ENCODE results near the gene SYT15.
"Not testable (repeated sequence)": the region's sequence is repeated elsewhere in the genome, so short reads cannot be mapped to it uniquely, and the experiment has no call there.

SYT15 gene
- total RNA-seq: 0 to 0.07 (median 0) reads per million in 18 experiments

DNA sequence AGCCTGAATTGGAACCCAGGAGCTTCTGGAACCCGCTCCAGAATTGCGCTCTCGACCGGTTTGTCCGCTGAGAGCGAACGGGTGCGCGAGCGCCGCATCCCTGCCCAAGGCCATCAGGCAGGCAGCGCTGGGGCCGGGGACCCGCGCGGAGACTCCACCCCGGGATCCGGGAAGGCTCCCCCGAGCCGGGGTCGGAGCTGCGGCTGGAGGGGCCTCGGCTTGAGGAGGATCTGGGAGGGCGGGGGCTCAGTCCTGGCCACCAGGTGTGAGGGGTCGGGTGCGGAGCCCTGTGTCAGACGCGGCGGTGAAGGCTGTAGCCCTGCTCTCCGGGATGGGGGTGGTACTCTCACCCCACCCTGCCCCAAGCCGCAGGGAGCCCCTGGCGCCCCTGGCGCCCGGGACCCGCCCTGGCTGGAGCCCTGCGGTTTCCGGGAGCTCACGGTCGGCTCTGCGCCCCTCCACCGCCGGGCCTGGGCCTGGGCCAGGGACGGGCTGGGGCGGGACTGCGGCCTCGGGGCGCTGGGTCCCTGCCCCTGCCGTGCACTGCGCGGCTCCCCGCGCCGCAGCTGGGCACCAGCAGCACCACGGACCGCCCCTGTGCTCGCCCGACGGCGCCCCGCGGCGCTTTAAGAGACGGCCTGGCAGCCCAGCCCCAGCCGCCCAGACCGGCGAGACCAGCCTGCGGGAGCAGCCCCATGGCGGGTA, at the start of gene SYT15:
TSS of gene SYT15 (plus strand) at position 655 of the 705 bp plus-strand sequence. CDS start at position 696, 41 bp downstream.
- DNase-seq: not testable (repeated sequence)

DNA sequence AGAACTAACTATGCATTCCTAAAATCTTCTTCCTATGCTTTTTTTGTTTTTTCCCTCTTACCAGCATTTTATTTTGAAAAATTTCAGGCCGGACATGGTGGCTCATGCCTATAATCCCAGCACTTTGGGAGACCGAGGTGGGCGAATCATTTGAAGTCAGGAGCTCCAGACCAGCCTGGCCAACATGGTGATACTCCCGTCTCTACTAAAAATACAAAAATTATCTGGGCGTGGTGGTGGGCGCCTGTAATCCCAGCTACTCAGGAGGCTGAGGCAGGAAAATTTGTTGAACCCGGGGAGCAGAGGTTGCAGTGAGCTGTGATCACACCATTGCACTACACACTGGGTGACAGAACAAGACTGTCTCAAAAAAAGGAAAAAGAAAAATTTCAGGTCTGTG, 49.2 kb upstream of the SYT15 start:
- DNase-seq: not testable (repeated sequence)

DNA sequence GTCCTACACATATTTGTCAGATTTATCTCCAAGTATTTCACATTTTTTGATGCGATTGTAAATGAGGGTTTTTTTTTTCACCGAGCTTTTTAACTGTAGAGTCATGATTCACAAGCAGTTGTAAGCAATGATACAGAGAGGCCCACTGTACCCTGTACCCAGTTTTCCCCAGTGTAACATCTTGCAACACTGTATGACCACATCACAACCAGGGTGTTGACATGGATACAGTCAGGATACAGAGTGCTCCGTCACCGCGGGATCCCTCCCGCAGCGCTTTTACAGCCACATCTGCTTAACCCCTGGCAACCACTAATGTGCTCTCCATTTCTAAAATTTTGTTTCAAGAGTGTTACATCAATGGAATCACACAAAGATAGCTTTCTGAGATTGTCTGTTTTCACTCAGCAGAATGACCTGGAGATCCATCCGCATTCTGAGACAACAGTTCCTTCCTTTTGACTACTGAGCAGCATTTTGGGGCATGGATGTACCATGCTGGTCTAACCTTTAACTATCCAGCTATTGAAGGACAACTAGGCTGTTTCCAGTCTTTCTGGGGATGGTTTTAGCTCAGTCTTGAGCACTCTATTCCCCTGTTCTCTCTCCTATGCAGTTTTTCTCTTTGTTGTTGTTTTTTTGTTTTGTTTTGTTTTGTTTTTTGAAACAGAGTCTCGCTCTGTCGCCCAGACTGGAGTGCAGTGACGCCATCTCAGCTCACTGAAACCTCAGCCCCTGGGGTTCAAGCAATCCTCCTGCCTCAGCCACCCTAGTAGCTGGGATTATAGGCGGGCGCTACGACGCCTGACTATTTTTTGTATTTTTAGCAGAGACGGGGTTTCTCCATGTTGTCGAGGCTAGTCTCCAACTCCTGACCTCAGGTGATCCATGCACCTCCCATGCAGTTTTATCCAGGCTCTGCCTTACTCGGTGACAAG, 48.4 kb upstream of the SYT15 start:
- no peak for DNase-seq

DNA sequence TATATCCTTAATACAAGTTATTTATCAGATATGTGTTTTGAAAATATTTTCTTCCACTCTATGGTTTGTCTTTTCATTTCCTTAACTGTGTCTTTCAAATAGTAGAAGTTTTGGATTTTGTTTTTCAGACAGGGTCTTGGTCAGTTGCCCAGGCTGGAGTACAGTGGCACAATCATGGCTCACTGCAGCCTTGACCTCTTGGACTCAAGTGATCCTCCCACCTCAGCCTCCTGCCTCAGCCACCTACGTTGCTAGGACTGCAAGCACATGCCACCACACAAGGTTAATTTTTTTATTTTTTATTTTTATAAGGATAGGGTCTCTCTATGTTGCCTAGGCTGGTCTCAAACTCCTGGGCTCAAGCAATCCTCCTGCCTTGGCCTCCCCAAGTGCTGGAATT, 46.7 kb upstream of the SYT15 start:
- DNase-seq: not testable (repeated sequence)

DNA sequence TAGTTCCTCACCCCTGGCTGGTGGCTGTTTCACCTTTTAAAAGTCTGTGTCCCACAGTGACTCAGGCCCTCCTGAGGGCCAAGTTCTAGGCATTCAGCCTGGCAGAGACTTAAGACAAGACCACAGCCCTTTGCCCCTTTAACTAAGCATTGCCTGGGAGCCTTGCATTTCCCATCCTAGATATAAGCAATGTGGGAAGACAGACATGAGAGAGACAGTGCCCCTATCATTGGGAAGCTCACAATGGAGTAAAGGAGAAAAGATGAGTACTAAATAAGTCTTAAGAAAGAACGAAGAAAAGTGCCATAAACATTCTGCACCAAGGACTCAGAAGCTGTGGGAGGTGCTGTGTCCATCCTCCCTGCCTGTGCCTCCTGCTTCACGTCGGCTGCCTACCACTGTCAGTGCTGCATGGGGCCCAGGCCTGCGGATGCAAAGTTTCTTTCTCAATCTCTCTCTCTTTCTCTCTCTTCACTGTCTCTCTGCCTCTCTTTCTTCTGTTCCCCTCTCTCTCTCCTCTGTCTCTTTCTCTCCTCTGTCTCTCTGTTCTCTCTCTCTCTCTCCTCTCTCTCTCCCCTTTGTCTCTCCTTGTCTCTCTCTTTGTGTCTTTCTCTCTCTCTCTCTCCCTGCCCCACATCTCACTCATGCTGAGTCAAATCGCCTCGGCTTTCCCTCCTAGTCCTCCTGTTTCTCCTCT, 44.0 kb upstream of the SYT15 start:
- DNase-seq: no peak

- no peak for DNase-seq
Observed at GRCh38 chr10:46536171-46536570, 42.8 kb upstream of the SYT15 start.

DNA sequence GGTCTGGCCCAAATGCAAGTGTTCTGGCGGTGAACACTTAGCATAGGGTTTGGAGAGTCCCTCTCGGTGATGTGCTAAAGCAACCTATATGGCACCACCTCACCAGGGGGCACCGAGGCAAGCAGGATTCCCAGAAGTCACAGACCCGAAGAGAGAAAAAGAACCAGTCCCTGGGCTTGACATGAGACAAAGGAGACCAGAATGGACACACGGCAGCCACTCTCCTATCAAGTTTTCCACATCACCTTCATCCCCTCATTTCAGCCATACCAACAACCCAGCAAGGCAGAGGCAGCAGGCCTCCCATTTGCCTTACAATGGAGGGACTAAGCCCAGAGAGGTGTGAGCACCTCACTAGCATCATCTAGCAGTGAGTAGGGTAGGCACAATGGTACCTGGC, 42.1 kb upstream of the SYT15 start:
- no peak for DNase-seq

DNA sequence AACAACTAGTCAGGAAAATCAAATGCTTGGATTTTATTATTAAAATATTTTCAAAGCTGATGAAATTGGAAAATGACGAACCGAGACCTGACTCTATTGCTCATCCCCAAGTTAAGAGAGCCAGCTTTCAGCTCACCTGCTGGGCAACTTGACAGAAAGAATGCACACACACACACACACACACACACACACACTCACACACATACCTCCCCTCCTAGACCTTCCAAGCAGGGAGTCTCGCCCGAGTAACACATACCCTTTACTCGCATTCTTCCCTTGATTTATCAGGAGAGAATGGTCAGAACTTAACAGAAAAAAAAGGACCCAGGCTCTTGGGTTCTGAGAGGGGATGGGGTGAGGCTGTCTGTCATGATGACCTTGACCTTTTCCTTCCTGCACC, 41.6 kb upstream of the SYT15 start:
- DNase-seq: no peak

DNA sequence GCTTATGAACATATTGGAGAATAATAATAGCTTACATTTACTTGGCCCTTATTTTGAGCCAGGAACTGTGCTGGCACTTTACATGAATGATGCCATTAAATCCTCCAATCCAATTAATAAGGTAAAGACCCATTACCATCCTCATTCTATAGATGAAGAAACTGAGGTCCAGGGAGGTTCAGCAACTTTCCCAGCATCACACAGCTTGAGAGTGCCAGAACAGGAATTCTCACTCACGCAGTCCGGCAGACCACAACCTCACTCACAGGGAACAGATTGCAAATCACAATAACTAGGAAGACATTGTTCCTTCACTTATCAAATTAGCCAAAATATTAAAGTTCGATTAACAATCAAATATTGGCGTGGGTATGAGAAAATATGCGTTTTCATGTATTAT, 40.8 kb upstream of the SYT15 start:
- DNase-seq: no peak

GRCh38 chr10:46538717-46539426, 40.1 kb upstream of the SYT15 start:
- no peak for DNase-seq

DNA sequence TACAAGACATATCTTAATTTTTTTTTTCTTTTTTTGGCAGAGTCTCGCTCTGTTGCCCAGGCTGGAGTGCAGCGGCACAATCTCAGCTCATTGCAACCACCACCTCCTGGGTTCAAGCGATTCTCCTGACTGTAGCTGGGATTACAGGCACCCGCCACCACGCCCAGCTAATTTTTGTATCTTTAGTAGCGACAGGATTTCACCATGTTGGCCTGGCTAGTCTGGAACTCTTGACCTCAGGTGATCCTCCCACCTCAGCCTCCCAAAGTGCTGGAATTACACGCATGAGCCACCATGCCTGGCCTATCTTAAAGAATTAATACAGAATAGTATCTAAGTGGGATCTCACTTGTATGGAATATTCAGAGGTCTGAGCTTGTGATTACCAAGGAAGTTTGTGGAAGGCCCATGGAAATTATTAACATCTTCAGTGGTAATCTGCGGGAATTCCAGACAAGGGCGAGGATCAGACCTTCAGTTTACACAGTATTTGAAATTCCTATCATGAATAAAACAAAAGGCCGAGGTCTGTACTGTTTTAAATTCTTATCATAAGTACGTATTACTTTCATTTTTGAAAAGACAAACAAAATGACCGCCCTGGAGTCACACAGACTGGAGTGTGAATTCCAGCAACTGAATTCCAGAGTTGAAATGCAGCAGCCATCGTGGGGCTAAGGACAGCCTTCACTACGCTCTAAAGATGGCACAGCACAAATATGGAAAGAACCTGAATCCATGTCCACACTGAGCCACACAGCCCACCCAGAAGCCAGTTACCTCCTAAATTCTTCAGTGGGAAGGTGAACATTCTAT, 39.1 kb upstream of the SYT15 start:
- no peak for DNase-seq

DNA sequence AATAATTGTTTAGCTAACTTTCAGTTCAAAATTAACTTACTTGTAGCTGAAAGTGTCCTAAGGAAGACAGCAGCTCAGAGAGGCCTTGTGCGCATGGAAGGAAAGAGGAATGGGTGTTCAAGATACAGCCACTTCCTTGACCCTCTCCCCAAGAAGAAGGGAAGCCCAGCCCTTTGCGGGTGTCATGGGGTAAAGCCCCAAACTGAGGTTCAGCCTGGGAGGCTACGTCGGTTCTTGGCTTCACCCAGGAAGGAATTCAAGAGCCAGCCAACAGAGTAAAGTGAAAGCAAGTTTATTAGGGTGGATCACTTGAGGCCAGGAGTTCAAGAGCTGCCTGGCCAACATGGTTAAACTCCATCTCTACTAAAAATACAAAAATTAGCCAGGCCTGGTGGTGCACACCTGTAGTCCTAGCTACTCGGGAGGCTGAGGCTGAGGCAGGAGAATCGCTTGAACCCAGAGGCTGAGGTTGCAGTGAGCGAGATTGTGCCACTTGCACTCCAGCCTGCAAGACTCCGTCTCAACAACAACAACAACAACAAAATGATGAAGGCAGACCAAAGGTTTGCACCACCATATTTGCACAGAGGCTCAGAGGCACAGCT, 38.4 kb upstream of the SYT15 start:
- no peak for DNase-seq

GRCh38 chr10:46541017-46541661, 37.8 kb upstream of the SYT15 start:
- DNase-seq: no peak

- no peak for DNase-seq
Observed at GRCh38 chr10:46541735-46542566, 37.0 kb upstream of the SYT15 start.

DNA sequence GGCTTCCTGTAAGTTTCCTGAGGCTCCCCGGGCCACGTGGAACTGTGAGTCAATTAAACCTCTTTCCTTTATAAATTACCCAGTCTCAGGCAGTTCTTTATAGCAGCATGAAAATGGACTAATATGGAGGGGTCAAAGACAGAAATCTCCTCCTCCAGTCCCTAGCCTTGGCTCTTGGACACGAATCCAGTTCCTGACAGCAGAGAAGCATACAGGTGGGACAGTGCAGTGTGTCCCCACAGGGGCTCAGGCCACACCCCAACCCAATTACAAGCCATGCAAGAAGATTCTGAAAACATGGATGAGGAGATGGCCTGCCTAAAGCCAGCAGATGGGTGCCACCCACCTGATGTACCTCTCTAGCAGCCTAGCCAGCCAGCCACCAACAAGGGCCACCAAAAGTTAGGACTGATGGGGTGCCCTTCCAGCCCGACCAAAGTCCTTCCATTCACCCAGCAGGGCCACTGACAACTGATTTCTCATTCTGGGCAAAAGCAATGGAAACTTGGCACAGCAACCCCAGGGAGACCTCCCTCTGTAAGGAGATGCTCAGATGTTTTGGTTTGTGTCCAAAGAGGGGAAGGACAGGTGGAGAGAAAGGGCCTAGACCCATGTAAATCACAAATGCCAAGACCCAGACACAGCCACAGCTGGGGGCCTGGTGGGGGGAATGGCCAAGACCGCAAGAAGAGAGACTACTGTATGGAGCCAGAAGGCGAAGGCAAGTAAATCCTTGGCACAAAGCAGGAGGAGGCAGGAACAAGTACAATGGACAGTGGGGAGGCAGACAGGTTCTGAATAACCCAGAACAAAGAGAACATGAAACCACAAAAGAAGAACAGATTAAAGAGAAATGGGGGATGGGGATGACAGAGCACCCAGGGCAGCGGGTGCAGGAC, 36.1 kb upstream of the SYT15 start:
- DNase-seq: no peak

GRCh38 chr10:46543466-46544377, 35.2 kb upstream of the SYT15 start:
- DNase-seq: no peak

All from inflammatory macrophage (primary cell).